ENCODE results near the gene SZT2. TPM values are rescaled to one million over a fixed set of nuclear protein-coding genes. Genes with fewer than 3 reads are reported as not detected.

Gene SZT2
- total RNA-seq, 1 experiment from 2014 or later, result 10.9 TPM

DNA sequence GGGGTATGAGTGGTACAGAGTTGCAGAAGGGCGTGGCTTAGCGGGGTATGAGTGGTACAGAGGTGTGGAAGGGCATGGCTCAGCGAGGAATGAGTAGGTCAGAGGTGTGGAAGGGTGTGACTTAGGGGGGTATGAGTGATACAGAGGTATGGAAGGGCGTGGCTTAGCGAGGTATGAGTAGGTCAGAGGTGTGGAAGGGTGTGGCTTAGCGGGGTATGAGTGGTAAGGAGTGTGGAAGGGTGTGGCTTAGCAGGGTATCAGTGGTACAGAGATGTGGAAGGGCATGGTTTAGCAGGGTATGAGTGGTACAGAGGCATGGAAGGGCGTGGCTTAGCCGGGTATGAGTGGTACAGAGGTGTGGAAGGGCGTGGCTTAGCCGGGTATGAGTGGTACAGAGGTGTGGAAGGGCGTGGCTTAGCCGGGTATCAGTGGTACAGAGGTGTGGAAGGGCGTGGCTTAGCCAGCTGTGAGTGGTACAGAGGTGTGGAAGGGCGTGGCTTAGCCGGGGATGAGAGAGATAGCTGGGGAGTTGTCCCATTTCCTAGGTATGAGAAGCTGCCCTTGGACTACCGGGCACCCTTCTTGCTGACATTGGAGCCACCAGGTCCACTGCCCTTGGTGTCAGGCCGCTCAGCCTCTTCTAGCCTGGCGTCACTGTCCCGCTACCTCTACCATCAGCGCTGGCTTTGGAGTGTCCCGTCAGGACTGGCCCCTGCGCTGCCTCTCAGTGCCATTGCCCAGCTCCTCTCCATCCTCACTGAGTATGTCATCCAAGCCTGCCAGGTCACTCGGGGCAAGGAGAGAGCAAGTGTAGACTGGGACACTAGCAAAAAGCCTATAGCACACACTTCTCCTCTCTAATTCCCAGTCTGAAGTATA, 34.2 kb downstream of the SZT2 start:
- no peak for DNase-seq (ENCODE audit: low read depth)

DNA sequence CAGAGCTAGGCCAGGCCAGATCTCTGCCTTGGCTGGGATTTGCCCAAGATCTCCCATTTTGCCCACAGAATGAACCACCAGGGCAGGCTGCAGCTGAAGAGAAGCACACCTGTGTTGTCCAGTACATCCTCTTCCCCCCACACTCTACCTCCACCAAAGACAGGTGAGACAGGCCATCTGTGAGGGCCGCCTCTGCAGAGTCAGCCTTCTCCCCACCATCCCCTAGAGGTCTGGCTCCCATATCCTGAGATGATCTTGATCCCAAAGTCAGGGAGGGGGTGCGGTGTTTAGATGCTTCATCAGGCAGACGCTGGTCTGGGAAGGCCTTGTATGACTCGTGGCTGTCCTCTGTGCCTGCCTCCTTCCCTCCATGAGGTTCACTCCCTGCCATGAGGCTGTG, 35.3 kb downstream of the SZT2 start:
- no peak for DNase-seq (ENCODE audit: low read depth)

- DNase-seq (ENCODE audit: low read depth), result no peak
These were observed 36.5 kb downstream of the SZT2 start for GRCh38 chr1:43426221-43426620.

DNA sequence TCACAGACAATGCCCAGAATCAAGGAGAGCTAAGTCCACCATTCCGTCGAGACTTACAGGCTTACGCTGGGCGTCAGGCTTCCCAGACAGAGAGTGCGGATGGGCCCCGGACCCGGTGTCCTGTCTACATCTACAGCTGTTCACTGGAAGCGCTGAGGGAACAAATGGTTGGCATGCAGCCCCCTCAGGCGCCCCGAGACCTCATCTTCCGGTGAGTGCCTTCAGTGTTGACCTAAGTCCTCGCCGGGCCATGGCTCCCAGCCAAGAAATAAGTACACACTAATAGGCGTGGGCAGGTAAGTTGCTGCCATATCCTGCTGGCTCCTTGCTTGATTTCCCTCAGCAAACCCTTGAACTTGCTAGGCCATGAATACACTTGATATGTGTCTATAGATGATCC, 37.8 kb downstream of the SZT2 start:
- no peak for DNase-seq (ENCODE audit: low read depth)

GRCh38 chr1:43427941-43428340, 38.2 kb downstream of the SZT2 start:
- no peak for DNase-seq (ENCODE audit: low read depth)

DNA sequence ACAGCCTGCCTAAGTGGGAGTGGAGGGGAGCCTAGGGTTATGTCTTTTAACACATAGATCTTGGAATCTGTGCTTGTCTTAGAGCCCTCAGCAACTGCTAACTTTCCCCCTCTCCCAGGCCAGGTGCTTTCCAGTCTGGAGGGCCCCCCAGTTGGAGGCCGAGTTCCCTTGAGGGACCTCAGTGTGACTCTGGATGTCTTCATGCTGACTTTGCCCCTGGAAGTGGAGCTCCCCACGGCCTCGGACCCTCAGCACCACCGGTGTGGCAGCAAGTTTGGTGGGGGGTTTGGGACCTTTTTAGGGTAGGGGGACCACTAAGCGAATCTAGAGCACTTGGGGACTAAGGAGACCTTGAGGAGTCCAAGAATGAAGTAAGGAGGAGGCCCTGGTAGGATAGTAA, 41.1 kb downstream of the SZT2 start:
- no peak for DNase-seq (ENCODE audit: low read depth)

- DNase-seq (ENCODE audit: low read depth), result no peak
These were observed 42.0 kb downstream of the SZT2 start for GRCh38 chr1:43431676-43432075.

GRCh38 chr1:43432171-43432860, 42.6 kb downstream of the SZT2 start:
- no peak for DNase-seq (ENCODE audit: low read depth)

- DNase-seq (ENCODE audit: low read depth), result no peak
These were observed 43.2 kb downstream of the SZT2 start for GRCh38 chr1:43432907-43433306.

DNA sequence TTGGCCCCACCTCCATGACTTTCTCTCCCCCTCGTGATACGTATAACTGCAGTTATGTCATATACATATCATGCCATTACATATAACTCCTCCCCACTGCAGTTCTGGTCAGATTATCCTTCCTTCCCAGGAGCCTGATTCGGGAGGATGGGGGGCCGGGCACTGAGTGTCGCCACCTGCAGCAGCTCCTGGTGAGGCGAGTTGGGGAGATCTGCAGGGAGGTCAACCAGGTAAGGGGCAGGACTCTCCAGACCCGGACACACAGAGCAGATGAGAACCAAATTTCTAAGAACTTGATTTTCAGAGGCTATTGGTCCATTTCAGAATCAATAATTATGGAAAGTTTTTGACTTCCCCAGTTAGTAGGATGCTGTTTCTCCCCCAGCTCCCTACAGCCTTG, 44.6 kb downstream of the SZT2 start:
- DNase-seq (ENCODE audit: low read depth), result no peak

- DNase-seq (ENCODE audit: low read depth), result no peak
These were observed 45.7 kb downstream of the SZT2 start for GRCh38 chr1:43435146-43436145.

GRCh38 chr1:43436371-43436770, 46.7 kb downstream of the SZT2 start:
- no peak for DNase-seq (ENCODE audit: low read depth)

GRCh38 chr1:43437031-43437973, 47.6 kb downstream of the SZT2 start:
- no peak for DNase-seq (ENCODE audit: low read depth)

- no peak for DNase-seq (ENCODE audit: low read depth)
These were observed 48.3 kb downstream of the SZT2 start for GRCh38 chr1:43438006-43438405.

GRCh38 chr1:43438576-43438952, 48.9 kb downstream of the SZT2 start:
- no peak for DNase-seq (ENCODE audit: low read depth)

DNA sequence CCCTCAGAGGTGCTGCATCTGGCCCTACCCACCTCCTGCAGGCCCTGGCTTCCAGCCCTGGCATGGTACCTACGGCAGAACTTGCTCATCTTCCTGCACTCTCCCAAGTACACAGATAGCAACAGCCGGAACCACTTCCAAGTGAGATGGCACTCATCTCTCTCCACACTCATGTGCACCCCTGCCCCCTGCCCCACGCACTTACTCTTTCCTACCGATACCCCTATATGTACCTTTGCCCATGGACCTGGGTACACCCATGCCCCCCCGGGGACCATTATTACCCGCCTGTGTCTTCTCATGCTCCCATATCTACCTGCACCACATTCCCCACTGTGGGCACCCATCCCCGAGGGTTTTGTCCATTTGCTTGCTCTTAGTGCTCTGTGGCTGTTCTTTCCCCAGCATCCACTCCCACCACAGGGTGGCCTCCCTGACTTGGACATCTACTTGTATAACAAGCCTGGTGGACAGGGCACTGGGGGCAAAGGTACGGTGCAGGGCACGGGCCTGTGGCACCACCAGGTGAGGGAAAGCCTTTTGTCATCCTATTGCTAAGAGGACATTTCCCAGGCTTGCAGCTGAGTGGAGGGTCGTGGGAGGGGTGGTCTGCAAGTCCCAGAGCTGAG, 49.4 kb downstream of the SZT2 start:
- no peak for DNase-seq (ENCODE audit: low read depth)

- DNase-seq (ENCODE audit: low read depth), result no peak
These were observed 50.1 kb downstream of the SZT2 start for GRCh38 chr1:43439781-43440180.

DNA sequence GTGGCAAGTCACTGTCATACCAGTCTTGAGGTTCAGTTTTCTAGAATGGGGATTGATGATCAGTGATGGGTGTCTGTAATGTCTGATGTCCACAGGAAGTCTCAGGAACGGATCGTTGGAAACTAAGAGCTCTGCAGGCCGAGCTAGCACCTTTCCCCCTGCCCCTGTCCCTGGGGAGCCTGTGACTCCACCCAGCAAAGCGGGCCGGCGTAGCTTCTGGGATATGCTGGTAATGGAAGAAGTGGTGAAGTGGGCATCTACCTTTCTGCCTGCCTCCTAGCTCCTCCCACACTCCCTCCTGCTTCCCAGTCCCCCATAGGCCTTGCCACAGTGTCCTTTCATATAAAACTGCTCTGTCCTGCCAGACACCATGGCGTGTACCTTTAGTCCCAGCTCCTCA, 50.7 kb downstream of the SZT2 start:
- no peak for DNase-seq (ENCODE audit: low read depth)

DNA sequence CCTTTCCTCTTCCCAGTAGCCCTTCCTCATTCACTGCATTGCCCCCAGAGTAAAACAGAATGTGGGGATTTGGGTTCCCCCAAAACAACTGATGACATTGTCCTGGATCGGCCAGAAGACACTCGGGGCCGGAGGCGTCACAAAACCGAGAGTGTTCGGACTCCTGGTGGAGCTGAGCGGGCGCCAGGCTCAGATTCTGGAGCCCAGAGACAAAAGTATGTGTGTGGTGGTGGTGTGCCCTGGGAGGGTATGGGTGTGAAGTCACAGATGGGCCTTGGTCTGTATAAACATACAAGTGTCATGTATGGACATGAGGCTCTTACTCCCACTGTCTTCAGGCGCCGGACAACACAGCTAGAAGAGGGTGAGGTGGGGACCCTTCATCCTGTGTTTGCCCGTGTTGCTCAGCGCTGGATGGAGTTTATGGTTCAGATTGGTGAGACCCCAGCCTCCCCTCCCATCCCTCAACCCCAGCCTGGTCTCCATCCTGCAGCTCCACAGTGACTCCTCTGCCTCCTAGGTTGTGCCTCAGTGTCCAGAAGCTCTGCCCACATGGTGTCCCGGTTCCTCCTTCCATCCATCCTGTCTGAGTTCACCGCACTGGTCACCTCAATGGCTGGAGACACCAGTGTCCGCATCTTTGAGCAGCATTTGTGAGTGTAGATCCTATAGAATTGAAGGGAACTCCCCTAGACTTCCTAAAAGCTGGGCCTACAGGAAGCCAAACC, 51.6 kb downstream of the SZT2 start:
- DNase-seq (ENCODE audit: low read depth), result no peak

Measured in RPMI7951 (cell line).